Thyroid gland (tissue), 4 donors: ENCODE measurements around the gene UBE3A.

Source experiments
- CTCF ChIP-seq, 6 experiments: fragments of 200-600 bp in 3 of 6; fragments of 450-650 bp in 3 of 6; sonication (generic) in 3 of 6; IDR thresholded peaks; one replicate each; pipeline ENCODE4 v1.5.1; 2016 to 2019; ENCODE audit warnings: antibody characterized with exemption in 6 of 6, mild to moderate bottlenecking in 2 of 6, inconsistent platforms in 1 of 6, moderate library complexity in 1 of 6
- POLR2A ChIP-seq, 2 donors: fragments of 450-650 bp; IDR thresholded peaks; one replicate each; pipeline ENCODE4 v1.6.1; 2017; ENCODE audit warnings: antibody characterized with exemption in 2 of 2, mild to moderate bottlenecking in 2 of 2, moderate library complexity in 1 of 2

- TF ChIP-seq CTCF (IDR thresholded peaks at IDR 0.05) (no peak), POLR2A (IDR thresholded peaks at IDR 0.05) (no peak)
These were observed 25.6 kb upstream of the UBE3A start for GRCh38 chr15:25464383-25464782.
